GM21717 (cell line): ENCODE data around the gene ITGB6.

Source experiments
- ATAC-seq: cut with Tn5 transposase; IDR thresholded peaks from one replicate; pipeline ENCODE4 v1.9.1; 2021; ENCODE audit warnings: mild to moderate bottlenecking, moderate library complexity; ENCODE audit not compliant: unreplicated experiment

The ITGB6 gene

GRCh38 chr2:160057356-160057755, 142.7 kb downstream of the ITGB6 start:
- ATAC-seq = no peak

DNA sequence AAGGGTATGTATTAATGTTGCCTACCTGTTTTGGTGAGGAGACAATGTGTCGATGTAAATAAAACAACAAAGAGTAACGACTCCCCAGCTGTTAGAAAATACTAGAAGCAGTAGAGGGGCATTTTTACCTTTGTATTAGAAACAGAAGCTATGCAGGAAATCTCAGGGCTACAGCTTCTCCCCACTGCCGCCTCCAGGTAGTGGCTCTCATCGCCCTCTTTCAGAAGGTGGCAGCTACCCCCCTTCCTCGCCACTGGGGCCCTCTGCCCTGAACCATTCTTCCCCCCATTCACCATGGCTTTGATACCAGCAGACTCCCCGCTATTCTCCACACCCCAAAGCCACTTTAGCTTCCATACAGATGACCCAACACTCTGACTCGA, 144.4 kb downstream of the ITGB6 start:
- no peak for ATAC-seq

GRCh38 chr2:160054984-160055725, 144.9 kb downstream of the ITGB6 start:
- ATAC-seq = no peak

DNA sequence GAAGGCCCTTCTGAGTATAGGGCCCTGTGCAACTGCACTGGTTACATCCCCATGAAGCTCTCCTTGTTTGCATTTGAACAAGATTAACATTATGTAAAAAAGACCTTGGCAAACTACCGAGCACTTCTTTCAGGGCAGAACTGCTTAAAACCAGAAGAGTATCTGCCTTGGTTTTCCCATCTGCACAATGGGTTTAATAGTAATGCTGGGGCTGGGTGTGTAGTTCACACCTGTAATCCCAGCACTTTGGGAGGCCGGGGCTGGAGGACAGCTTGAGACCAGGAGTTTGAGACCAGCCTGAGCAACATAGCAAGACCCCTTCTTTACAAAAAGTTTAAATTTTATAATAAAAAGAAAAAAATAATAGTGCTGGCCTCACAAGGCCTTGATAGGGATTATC, 146.1 kb downstream of the ITGB6 start:
- ATAC-seq = no peak

DNA sequence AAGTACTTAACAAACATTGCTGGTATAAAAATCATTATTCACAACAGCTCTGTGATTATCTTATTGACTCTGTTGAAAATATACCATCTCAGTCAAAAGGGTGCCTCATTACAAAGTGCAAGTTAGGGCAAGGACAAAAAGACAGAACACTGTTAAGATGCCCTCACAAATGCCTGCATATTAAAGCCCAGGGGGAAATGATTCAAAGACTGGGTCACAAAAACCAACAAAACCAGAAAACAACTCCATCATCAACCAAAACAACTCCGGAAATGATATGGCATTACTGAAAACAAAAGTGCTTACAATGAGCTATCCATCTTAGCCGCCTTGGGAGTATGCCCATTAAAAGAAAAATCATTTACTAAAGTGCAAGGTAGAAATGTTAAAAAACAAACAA, 147.5 kb downstream of the ITGB6 start:
- no peak for ATAC-seq

- ATAC-seq = no peak
These were observed 148.7 kb downstream of the ITGB6 start for GRCh38 chr2:160051371-160051800.

- ATAC-seq = no peak
These were observed 149.9 kb downstream of the ITGB6 start for GRCh38 chr2:160050147-160050546.
